ENCODE measurements around the gene UBE2S.

UBE2S gene

GRCh38 chr19:55385724-55386492 lies 21.7 kb downstream of the UBE2S start, which contains the start of gene RPL28:
Gene RPL28 (plus strand): TSS chr19:55385932. CDS start chr19:55386358, 426 bp downstream.
- Histone ChIP-seq H3K4me1 (ENCODE audit: low read depth, poor library complexity, severe bottlenecking) (peaks cover 38% of the 10 kb centered on the region), H3K27me3 (ENCODE audit: insufficient read depth, low read depth) (no peaks in the 10 kb centered on the region), H3K27ac (peak within 1 kb of the TSS; percentile 85), H3K4me2 (peak within 1 kb of the TSS; percentile 96), H3K36me3 (ENCODE audit: insufficient read depth) (peaks cover 18% of the 10 kb centered on the region; the same call in 1 of the 2 replicates), H4K20me1 (ENCODE audit: insufficient read depth) (peaks cover 29% of the 10 kb centered on the region), H3K4me3 (IDR thresholded peaks at IDR 0.05; ENCODE audit: insufficient read depth, low read depth, low read length) (peak within 1 kb of the TSS; percentile 35), H3K9ac (peak within 1 kb of the TSS; percentile 77), H3K79me2 (ENCODE audit: insufficient read depth, low read depth) (peaks cover 46% of the 10 kb centered on the region), H2AFZ (ENCODE audit: low read depth) (peak within 1 kb of the TSS; percentile 60)
- TF ChIP-seq CTCF (conservative IDR thresholded peaks at IDR 0.05; ENCODE audit: low read depth, low read length): no peak

GRCh38 chr19:55384920-55385723 lies 22.5 kb downstream of the UBE2S start:
- Histone ChIP-seq H3K79me2 (ENCODE audit: insufficient read depth, low read depth) (peaks cover 48% of the 10 kb centered on the region), H4K20me1 (ENCODE audit: insufficient read depth) (peaks cover 29% of the 10 kb centered on the region), H3K36me3 (ENCODE audit: insufficient read depth) (peaks cover 18% of the 10 kb centered on the region; the same call in 1 of the 2 replicates)

GRCh38 chr19:55384131-55384919 lies 23.3 kb downstream of the UBE2S start, which contains the start of gene TMEM238:
Gene TMEM238 (minus strand): TSS chr19:55384292. CDS start chr19:55384259, 33 bp downstream.
- Histone ChIP-seq H3K4me1 (ENCODE audit: low read depth, poor library complexity, severe bottlenecking) (peaks cover 38% of the 10 kb centered on the region), H3K4me3 (IDR thresholded peaks at IDR 0.05; ENCODE audit: insufficient read depth, low read depth, low read length) (no peak within 1 kb of the TSS), H4K20me1 (ENCODE audit: insufficient read depth) (peaks cover 25% of the 10 kb centered on the region), H3K27me3 (ENCODE audit: insufficient read depth, low read depth) (no peaks in the 10 kb centered on the region), H3K79me2 (ENCODE audit: insufficient read depth, low read depth) (peaks cover 48% of the 10 kb centered on the region), H3K4me2 (peak within 1 kb of the TSS; percentile 96), H2AFZ (ENCODE audit: low read depth) (peak within 1 kb of the TSS; percentile 60), H3K9ac (peak within 1 kb of the TSS; percentile 84), H3K36me3 (ENCODE audit: insufficient read depth) (peaks cover 18% of the 10 kb centered on the region; the same call in 1 of the 2 replicates), H3K27ac (peak within 1 kb of the TSS; percentile 85)
- no peak for TF ChIP-seq CTCF (conservative IDR thresholded peaks at IDR 0.05; ENCODE audit: low read depth, low read length)

More at GRCh38 chr19:55384920-55385723, 22.5 kb downstream of the UBE2S start:
- no peaks in the 10 kb centered on the region for H3K27me3 ChIP-seq (ENCODE audit: insufficient read depth, low read depth)
- H3K4me2 ChIP-seq: peak overlapping the region; percentile 96
- peaks cover 38% of the 10 kb centered on the region for H3K4me1 ChIP-seq (ENCODE audit: low read depth, poor library complexity, severe bottlenecking)
- TF ChIP-seq CTCF (conservative IDR thresholded peaks at IDR 0.05; ENCODE audit: low read depth, low read length): no peak
- no peak overlapping the region for H3K4me3 ChIP-seq (IDR thresholded peaks at IDR 0.05; ENCODE audit: insufficient read depth, low read depth, low read length)
- H3K9ac ChIP-seq: peak overlapping the region; percentile 77
- H2AFZ ChIP-seq (ENCODE audit: low read depth): peak overlapping the region; percentile 60
- peak overlapping the region; percentile 85 for H3K27ac ChIP-seq

All from KMS-11 (cell line).